HS-5 (cell line): ENCODE data around the gene ANKRD44.

ENCODE experiments used
- DNase-seq: peaks from one replicate; pipeline ENCODE4 v3.0.0-alpha.2; 2012; ENCODE audit warnings: low read depth

The ANKRD44 gene

DNA sequence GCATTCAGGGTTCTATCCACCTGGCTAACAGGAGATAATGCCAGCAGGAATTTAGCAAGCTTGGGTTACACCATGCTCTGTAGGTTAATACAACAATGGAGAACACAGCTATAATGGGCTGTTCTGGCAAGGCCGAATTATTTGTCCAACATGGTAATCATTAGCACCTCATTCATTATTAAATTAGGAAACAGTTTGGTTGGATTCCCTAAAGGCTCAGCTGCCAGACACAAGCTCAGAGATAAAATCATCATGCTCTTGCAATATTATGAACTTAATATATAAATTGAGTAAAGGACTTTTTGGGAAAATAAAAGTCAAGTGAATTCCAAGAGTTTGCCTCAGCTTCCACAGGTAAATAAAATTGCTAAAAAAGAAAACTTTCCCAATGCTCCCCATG is 166.4 kb downstream of the ANKRD44 start:
- no peak for DNase-seq

DNA sequence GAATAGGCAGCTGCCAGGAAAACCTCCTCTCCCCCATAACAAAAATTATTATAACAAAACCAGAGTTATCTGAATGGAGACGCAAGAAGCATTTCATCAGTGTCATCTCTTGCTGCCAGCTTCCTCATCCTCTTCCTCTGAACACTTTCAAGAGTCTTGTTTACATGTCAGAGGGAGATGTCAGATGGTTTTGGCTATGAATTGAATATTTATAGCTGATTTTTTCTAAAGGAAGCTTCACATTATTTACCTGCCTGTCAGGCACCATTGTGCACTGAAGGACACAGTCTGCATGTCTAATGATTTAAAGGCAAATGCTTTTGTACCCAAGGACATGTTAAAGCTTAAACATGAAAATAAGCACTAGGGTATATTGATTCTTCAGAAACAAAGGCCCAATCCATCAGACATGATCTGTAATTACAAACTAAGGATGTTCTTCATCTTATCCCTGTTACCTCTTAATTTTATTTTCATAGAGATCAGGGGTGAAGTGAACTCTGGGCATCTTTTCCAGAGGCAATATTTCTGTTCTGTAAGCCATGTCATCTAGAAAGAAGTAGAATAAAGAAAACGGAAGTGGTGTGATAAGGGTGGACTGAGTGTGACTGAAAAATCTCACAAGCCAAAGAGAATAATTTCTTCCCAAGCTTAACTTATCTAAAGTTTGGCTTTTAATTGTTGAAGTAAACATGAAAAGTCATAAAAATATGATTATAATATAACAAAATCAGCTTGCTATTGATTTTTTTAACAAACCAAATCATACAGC is 168.7 kb downstream of the ANKRD44 start:
- no peak for DNase-seq

DNA sequence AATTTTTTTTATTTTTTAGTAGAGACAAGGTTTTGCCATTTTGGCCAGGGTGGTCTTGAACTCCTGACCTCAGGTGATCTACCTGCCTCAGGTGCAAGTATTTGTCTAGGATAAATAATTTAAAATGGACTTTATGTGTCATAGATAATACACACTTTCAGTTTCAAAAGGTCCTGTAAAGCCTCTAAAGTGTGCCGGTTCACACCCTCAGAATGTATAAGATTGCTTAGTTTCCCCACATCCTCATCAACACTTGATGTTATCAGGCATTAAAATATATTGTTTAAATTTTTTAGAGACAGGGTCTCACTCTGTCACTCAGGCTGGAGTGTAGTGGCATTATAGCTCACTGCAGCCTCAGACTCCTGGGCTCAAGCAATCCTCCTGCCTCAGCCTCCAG is 170.5 kb downstream of the ANKRD44 start:
- DNase-seq = no peak

DNA sequence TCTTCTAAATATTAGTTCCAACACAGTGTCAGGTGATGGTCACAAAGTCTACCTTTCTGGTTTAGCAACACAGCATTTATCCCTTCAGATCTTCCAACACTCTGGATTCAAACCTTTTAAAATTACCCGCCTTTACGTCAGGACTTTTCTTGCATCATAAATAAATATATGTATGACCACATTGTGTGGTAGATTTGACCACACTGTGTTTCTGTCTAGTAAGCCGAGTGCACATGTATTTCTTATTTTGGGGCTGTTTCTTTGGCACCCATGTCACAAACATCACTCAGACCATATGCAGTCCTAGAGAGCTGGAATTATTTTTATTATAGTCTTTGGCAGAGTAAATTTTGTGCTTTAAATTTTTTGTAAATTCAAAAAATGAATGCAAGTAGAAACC is 172.1 kb downstream of the ANKRD44 start:
- DNase-seq = no peak

DNA sequence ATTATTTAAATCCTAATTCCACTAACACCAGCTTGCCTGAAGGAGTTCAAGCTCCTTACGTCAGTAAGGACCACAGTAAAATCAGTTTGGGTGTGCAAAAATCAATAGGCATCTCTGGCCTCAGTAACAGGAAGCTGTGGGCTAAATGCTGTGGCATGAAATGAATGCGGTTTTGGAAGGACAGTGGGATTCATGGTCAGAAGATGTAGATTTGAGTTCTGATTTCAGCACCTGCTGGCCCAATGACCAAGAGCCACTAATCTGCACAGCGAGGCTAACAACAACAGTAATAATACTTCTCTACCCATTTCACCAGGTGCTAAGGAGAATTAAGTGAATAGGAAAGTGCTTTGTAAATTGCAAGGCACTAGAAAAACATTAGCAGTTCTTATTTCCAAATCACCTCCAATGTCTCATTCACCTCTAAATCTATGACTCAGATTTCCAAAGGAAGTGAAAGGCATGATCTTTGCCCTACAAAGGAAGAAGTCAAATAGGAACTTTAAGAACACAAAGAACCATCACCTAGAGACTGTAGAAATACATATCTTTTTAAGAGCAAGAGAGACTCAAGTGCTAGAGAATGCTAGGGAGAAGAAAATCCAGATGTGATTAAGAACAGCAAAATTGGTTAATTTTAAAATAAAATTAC is 172.6 kb downstream of the ANKRD44 start:
- peak; percentile 6 for DNase-seq

DNA sequence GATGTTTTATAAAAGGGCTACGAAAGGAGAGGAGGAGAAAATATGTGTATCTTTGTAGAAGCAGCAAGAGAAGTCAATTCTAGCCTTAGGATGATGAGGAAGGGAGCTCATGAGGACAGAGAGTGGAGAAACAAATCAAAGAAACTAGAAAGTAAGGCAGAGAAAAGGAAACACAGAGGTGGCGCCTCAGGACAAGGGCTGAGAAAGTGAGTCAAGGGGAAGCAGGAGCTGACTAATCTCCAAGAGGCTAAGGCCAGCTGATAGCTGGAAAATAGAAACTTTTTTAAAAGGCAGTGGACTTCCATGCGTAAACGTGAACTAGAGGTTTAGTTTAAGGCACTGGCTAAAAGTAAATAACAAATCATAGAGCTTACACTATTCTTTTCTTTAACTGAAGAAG is 173.3 kb downstream of the ANKRD44 start:
- peak; percentile 18 for DNase-seq

DNA sequence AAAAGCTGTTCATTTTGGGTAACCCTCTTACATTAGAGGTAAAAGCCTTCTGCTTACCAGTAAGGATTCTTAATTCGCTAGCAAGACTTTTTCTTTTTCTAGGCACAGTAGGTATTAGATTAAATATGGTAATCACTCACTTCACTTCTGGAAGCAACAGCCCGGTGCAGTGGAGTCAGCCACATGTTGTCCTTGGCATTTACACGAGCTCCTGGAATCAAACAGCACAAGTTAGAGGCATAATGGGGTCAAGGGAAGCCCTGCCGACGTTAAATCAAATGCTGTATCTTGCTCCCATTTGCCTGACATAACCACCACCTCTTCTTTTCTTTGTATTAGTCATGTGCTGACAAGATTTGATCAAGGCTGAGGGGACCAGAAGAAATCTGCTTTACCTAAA is 174.1 kb downstream of the ANKRD44 start:
- DNase-seq = no peak

DNA sequence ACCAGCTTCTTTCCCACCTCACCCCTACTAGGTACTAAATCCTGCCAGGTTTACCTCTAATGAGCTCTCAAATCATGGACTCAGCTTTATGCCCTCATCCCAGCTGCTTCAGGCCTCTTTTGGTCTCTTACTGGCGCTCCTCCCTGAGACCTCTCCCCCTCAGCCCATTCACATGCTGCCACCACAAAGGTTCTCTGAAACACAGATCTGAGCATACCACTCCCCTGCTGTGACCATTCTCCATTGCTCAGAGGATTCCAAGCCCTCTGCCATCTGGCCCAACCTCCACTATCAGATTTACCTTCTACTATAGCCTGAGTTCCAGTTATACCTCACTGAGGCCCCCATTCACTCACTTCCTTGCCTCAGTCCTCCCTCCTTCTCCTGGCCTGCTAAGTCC is 174.8 kb downstream of the ANKRD44 start:
- no peak for DNase-seq

DNA sequence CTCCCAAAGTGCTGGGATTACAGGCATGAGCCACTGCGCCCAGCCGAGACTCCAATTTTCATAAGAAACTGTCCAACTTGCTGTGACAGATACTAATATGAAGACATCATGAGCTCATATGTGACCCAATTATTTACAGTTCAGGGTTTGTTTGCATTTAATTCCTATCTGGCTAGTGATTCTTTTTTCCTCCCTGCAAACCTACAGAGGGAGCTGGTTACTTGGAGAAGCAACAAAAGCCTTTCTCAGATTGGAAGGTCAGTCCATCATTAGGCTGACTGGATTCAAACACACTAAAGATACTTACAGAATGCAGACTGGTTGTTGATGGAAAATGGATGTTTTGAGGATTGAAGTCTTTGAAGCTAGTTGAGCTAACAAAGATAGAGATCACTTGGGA is 176.4 kb downstream of the ANKRD44 start:
- DNase-seq = no peak

DNA sequence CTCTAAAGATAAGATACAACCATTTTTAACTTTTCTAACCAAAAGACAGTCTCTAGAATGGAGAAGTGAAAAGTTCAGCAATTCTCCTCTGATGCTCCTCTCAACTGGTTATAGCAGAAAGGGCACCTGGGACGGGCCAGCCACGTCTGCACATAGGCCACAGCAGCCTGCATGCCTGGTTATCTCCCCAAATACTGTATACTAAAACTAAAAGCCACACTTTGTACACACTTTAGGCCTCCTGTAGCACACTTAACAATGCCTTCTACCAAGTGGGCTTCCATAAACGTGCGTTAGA is 179.1 kb downstream of the ANKRD44 start:
- no peak for DNase-seq

DNA sequence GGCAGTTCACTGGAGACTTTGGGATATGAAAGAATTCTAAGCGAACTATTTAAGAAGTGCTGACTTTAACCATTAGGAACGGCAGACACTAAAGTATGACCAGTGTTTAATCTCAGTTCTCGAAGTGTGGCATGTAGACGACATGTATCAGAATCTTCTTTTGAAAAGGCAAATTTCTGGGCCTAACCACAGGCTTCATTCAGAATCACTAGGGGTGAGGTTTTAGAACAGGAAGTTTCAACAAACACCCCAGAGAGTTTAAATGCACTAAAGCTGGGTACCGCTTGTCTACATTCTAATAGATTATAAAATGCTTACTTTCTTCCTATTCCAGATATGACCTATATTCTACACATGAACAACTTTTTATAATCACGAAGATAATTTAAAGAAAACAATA is 180.3 kb downstream of the ANKRD44 start:
- no peak for DNase-seq

DNA sequence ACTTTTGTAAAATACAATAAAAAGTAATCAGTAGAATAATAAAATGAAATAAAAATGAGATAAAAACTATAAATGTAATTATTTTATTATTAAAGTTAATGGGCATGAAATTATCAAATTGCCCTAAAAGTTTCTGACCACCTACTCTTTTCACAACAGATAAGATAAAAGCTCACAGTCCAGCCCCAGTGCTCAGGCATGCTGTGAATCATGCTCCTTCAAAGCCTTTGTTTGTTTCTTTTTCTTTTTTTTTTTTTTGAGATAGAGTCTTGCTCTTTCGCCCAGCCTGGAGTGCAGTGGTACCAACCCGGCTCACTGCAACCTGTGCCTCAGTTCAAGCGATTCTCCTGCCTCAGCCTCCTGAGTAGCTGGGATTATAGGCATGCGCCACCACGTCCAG is 181.7 kb downstream of the ANKRD44 start:
- no peak for DNase-seq

DNA sequence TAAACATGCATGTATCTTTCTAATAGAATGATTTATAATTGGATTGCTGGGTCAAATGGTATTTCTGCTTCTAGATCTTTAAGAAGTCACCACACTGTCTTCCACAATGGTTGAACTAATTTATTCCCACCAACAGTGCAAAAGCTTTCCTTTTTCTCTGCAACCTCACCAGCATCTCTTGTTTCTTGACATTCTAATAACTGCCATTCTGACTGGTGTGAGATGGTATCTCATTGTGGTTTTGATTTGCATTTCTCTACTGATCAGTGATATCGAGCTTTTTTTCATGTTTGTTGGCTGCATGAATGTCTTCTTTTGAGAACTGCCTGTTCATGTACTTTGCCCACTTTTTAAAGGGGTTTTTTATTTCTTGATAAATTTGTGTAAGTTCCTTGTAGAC is 182.5 kb downstream of the ANKRD44 start:
- DNase-seq = no peak

DNA sequence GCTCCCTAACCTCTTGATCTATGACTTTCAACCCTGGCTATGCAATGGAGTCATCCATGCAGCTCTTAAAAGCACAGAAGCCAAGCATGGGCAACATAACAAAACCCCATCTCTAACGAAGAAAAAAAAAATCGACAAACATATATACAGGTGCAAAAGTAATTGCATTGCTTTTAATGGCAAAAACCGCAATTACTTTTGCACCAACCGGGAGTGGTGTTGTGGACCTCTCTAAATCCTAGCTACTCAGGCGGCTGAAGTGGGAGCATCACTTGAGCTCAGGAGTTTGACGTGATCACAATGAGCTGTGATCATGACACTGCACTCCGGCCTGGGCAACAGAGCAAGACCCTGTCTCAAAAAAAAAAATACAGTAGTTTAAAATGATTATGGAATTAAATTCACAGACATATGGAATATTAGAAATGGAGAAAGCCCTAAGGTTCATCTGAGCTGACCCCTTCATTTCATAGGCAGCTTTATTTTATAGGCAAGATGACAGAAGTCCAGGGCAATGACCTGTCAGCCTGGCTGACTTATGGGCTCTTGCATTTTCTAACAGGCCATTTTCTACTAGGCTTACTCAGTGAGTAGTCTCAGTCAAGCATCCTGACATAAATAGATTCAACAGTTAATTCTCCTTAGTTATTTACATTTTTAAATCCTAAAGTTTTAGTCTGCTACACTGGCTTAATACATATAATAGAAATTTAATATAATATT is 183.8 kb downstream of the ANKRD44 start:
- no peak for DNase-seq

DNA sequence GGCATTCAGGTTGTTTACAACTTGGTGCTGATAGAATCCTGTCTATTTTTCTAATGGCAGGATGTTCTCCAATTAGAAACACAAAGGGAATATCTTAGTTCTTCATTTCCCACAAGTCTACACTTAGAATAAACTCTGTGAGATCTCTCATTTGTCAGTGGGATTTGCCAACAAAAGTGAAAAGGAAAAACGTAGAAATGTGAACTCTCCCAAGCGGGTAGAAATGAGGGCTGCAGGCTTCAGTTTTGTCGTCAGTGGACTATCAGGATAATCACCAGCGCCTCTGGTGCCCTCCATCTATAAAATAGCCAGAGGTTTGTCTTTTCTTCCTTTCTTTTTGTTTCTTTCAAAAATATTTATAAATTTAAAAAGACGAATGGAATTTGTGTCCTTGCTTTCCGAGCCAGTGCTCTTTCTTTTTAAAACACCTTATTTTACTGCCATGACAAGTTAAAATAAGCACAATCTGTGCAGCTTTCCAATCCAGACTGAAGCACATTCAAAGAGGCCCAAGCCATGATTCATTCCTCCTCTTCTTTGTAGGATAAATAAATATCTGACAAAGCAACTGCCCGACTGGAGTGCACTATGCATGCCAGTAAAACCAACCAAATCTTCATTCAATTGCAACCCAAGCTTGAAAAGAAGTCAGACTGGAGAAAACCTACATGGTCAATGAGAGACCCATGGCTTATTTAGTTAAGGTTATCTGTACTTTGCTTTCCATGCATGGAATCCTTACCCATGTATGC is 185.8 kb downstream of the ANKRD44 start:
- DNase-seq = no peak

DNA sequence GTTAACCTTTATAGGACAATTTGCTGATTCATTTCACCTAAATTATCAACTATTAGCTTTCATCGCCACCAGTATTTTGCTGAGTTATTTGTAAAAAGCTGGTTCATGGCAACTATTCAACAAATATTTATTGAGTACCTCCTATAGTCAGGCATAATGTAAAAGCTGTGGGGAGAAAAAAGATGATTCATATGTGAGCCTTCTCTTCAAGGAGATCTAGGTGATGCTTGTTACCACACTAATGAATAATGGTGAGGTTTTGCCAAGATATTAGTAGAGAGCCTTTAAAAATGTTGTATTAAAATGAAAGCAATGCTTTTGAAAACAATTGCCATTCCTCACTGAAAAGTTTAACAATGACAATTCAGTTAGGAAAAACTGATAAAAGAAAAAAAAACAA is 187.8 kb downstream of the ANKRD44 start:
- DNase-seq = no peak

DNA sequence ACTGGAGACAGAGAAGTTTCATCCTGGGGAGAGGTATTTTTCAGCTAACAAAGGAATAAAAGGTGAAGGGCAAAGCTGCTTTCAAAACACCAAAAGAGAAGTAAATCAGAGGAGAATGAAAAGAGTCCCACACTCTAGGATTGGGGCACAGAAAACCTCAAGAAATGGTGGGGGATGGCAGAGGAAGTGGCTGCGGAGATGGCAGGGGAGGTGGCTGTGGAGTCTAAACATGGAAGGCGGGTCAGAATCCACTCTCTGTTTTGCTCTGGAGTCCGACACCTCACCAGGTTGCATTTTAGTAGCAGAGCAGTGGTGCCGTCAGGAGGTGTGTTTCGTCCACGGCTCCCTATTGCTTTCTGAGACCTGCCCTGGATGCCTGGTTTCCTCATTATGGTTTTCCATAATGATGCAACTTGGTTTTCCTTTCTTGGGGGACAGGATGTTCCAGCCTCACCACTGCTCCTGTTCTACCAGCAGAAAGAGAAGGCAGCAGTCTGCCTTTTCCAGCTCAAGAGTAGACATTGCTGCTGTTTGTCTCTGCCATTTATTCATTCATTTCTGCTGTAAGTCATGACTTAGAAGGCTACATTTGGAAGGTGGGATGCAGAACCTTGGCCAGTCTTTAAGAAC is 188.7 kb downstream of the ANKRD44 start:
- no peak for DNase-seq

DNA sequence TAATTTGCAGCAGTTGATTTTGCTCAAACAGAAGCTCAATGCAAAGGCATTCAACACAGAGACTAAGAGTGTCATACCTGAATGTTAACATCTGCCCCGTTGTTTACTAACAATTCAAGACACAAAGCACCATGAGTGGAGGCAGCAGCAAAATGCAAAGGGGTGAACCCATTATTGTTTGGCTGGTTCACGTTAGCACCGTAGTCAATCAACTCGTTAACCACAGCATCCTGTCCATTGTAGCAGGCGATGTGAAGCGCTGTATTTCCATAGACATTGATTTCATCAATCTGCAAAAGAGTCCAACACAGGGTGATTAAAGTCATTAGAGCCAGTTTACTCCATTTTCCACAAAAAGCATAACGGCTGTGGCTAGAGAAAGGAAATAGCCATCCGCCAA is 189.3 kb downstream of the ANKRD44 start:
- no peak for DNase-seq

DNA sequence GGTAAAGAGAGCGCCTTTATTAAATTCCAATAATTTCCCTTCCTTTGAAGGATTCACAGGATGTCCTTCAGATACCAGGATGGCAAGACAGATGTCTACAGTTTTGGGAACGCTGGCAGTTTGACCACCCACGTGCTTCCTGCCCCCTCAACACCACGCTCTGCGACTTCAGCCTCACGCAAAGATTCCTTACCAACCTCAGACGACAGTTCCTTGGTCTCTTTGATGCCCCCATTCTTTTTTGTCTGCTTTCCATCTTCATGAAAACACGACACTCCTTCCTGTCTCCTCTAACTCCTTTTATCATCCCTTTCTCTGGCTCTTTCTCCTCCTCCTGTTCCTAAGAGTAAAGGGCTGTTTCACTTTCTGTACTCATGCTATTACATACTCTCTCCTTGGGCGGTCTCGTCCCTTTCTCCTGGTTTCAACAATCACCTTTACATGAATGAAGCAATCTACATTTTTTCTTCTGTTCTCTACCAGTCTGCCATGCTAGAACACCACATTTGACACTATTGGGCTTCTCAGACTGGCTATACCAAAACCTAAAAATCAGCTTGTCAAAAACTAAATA is 194.2 kb downstream of the ANKRD44 start:
- no peak for DNase-seq

DNA sequence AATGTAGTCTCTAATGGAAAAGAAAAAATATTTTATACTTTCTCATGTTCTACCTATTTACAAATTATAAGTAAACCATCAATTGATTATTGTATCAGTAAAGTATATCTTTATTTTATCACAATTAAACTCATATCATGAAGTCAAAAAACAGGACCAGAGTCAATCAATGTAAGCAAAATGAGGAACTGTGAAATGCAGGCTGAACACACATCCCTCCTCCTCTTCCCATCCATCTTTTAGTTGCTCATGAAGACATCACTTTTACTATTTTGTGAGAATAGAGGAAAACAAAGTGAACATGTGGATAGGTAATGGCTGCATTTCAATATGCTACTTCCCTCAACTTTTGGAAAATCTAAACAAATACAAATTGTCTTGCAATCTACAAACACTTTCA is 195.3 kb downstream of the ANKRD44 start:
- no peak for DNase-seq

DNA sequence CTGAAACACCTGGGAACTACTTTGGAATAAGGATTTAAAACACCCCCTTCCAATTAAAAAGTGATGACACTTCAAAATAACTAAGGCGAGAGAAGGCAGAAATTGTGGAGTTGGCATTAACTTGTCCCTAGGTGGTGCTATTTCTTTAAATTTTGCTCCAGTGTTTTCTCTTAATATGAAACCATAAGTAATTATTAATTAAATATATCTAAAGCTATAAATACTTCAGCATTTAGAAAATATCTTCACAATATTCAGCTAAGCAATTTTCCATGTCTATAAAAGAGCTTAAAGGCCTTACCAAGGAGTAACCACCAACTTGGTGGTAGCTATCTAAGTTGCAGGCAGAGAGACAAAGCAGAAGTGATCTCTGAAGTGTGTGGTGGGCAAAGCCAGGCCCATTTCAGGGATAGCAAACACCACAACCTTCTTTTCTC is 197.3 kb downstream of the ANKRD44 start:
- no peak for DNase-seq

DNA sequence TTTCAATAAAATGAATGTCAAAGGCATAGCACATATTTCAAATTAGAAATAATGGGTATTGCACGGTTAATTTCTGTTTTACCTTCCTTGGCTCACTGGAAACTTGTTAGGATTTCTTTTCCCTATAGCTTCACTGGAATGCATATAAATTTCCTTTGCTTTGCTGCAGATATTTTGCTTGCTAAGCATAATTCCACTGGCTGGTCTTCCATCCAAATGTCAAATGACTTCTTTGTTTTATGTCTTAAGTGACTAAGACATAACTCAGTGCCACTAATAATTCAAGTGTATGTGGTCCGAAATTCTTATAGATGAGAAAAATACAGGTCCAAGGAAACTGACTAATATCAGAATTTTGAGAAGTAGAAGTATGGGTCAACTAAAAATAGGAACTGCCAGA is 201.3 kb downstream of the ANKRD44 start:
- no peak for DNase-seq
